HepG2 (cell line): ENCODE data around the gene MPZL3. TPM values are rescaled to one million over a fixed set of nuclear protein-coding genes. Genes with fewer than 3 reads are reported as not detected.

Experiments used
- CBFB ChIP-seq: sonication (generic); formaldehyde crosslinking; IDR thresholded peaks from 2 replicates; pipeline ENCODE4 v1.4.0; 2020; ENCODE audit warnings: missing genetic modification reagents
- CREB1 ChIP-seq, 2 experiments: fragments of 450-650 bp in 1 of 2; IDR thresholded peaks; 2 replicates each; pipeline ENCODE4 v1.6.1; 2016 to 2017; ENCODE audit warnings: control low read depth in 1 of 2, mild to moderate bottlenecking in 1 of 2, missing compliant biosample characterization in 1 of 2, missing genetic modification characterization in 1 of 2
- GABPA ChIP-seq, 2 experiments: IDR thresholded peaks; 2 replicates each; pipeline ENCODE4 v1.6.1; 2011 to 2016; ENCODE audit warnings: low read depth in 2 of 2, low read length in 1 of 2, missing biosample characterization in 1 of 2, missing genetic modification characterization in 1 of 2
- IRF2 ChIP-seq: IDR thresholded peaks from 2 replicates; pipeline ENCODE4 v1.6.1; 2018; ENCODE audit warnings: missing genetic modification reagents, missing compliant biosample characterization
- KLF13 ChIP-seq: sonication (generic); formaldehyde crosslinking; IDR thresholded peaks from 2 replicates; pipeline ENCODE4 v1.4.0; 2020; ENCODE audit warnings: mild to moderate bottlenecking, missing genetic modification reagents
- MIER2 ChIP-seq: IDR thresholded peaks from 2 replicates; pipeline ENCODE4 v1.6.1; 2016; ENCODE audit warnings: missing biosample characterization, missing genetic modification reagents
- MLLT10 ChIP-seq: sonication (generic); formaldehyde crosslinking; IDR thresholded peaks from 2 replicates; pipeline ENCODE4 v1.4.0; 2020; ENCODE audit warnings: missing genetic modification reagents
- MLX ChIP-seq: IDR thresholded peaks from 2 replicates; pipeline ENCODE4 v1.6.1; 2016
- MTF2 ChIP-seq: sonication (generic); formaldehyde crosslinking; IDR thresholded peaks from 2 replicates; pipeline ENCODE4 v1.5.0; 2020; ENCODE audit warnings: missing genetic modification reagents, borderline replicate concordance
- NFRKB ChIP-seq: fragments of 450-650 bp; IDR thresholded peaks from 2 replicates; pipeline ENCODE4 v1.6.1; 2017
- NFYB ChIP-seq: sonication (generic); formaldehyde crosslinking; IDR thresholded peaks from 2 replicates; pipeline ENCODE4 v1.4.0; 2020; ENCODE audit warnings: missing genetic modification reagents
- NR2F6 ChIP-seq, 2 experiments: IDR thresholded peaks; 2 replicates each; pipeline ENCODE4 v1.6.1; 2016; ENCODE audit warnings: antibody characterized with exemption in 1 of 2, mild to moderate bottlenecking in 1 of 2
- RAD21 ChIP-seq: fragments of 450-650 bp; formaldehyde crosslinking; IDR thresholded peaks from 2 replicates; pipeline ENCODE4 v1.5.0; 2020; ENCODE audit warnings: mild to moderate bottlenecking
- RAD51 ChIP-seq: fragments of 450-650 bp; IDR thresholded peaks from 2 replicates; pipeline ENCODE4 v1.6.1; 2016; ENCODE audit warnings: borderline replicate concordance
- SMARCC2 ChIP-seq: fragments of 450-650 bp; IDR thresholded peaks from 2 replicates; pipeline ENCODE4 v1.6.1; 2017; ENCODE audit warnings: antibody characterized with exemption, mild to moderate bottlenecking
- SNRNP70 ChIP-seq: fragments of 200-400 bp; formaldehyde crosslinking; IDR thresholded peaks from 2 replicates; pipeline ENCODE4 v1.6.1; 2017; ENCODE audit warnings: mild to moderate bottlenecking, low read depth, low read length, moderate library complexity
- THAP8 ChIP-seq: sonication (generic); formaldehyde crosslinking; IDR thresholded peaks from 2 replicates; pipeline ENCODE4 v1.5.1; 2020; ENCODE audit warnings: missing genetic modification reagents, mild to moderate bottlenecking, borderline replicate concordance
- ZFP41 ChIP-seq: sonication (generic); formaldehyde crosslinking; IDR thresholded peaks from 2 replicates; pipeline ENCODE4 v1.4.0; 2020; ENCODE audit warnings: mild to moderate bottlenecking, missing genetic modification reagents, borderline replicate concordance
- ZGPAT ChIP-seq: IDR thresholded peaks from 2 replicates; pipeline ENCODE4 v1.6.1; 2016; ENCODE audit warnings: mild to moderate bottlenecking
- ZMYM4 ChIP-seq: sonication (generic); formaldehyde crosslinking; IDR thresholded peaks from 2 replicates; pipeline ENCODE4 v1.8.1; 2023; ENCODE audit warnings: mild to moderate bottlenecking, missing genetic modification reagents
- ZNF367 ChIP-seq: sonication (generic); formaldehyde crosslinking; IDR thresholded peaks from 2 replicates; pipeline ENCODE4 v1.4.0; 2020; ENCODE audit warnings: missing genetic modification reagents, borderline replicate concordance
- ZNF501 ChIP-seq: sonication (generic); formaldehyde crosslinking; IDR thresholded peaks from 2 replicates; pipeline ENCODE4 v1.5.1; 2020; ENCODE audit warnings: mild to moderate bottlenecking, moderate library complexity, missing genetic modification reagents
- ZNF512B ChIP-seq: sonication (generic); formaldehyde crosslinking; IDR thresholded peaks from 2 replicates; pipeline ENCODE4 v1.5.1; 2020; ENCODE audit warnings: missing genetic modification reagents, mild to moderate bottlenecking, borderline replicate concordance
- ZNF747 ChIP-seq: sonication (generic); formaldehyde crosslinking; IDR thresholded peaks from 2 replicates; pipeline ENCODE4 v1.8.1; 2023; ENCODE audit warnings: missing genetic modification reagents, mild to moderate bottlenecking, borderline replicate concordance
- ZSCAN21 ChIP-seq: sonication (generic); formaldehyde crosslinking; IDR thresholded peaks from 2 replicates; pipeline ENCODE4 v1.8.0; 2022; ENCODE audit warnings: mild to moderate bottlenecking, missing genetic modification reagents, moderate library complexity, borderline replicate concordance
- polyA plus RNA-seq, 8 experiments: library from polyadenylated mRNA; depleted of rRNA in 3 of 8; stranded (reverse) in 7 of 8; unstranded in 1 of 8; fragments of >200 nt; fragmentation: Illumina TruSeq in 4 of 8; extraction: Trizol in 4 of 8; gene quantifications; 2 replicates each; pipeline versions ENCODE4 v1.2.1 to v1.2.3, GENCODE V29; 2011 to 2016; ENCODE audit warnings: low read depth in 4 of 8, missing spikeins in 1 of 8, mixed read lengths in 1 of 8; ENCODE audit not compliant: insufficient read depth in 1 of 8
- total RNA-seq, 5 experiments: library from RNA; depleted of rRNA; stranded (reverse); fragments of >200 nt; fragmentation: Illumina TruSeq; extraction: Trizol; gene quantifications; 2 replicates each; pipeline ENCODE4 v1.2.3, GENCODE V29; 2016; ENCODE audit warnings: low read depth in 1 of 5

Gene MPZL3
- total and polyA plus RNA-seq, 2 of the 13 experiments (the other 11 are each of a cell fraction or from before 2014, with no cell fraction given) = 5.3 to 9.3 TPM

- TF ChIP-seq CBFB (CRISPR knock-in tag) = no peak
- peak; percentile 68; the same call in 1 of the 2 replicates for TF ChIP-seq MTF2 (CRISPR knock-in tag)
- no peak for TF ChIP-seq NFRKB
- 0 out of 2 replicates have a peak, but pooled peaks have one; percentile 40 for TF ChIP-seq RAD21
- no peak for TF ChIP-seq ZNF512B (CRISPR knock-in tag)
- TF ChIP-seq GABPA (IDR thresholded peaks at IDR 0.05; ENCODE audit: low read depth, low read length) = peak; percentile 90
- TF ChIP-seq GABPA (CRISPR knock-in tag; IDR thresholded peaks at IDR 0.05; ENCODE audit: low read depth) = peak; percentile 99
- TF ChIP-seq NFYB (CRISPR knock-in tag) = no peak
- no peak for TF ChIP-seq SMARCC2
- TF ChIP-seq ZNF367 (CRISPR knock-in tag) = no peak
- TF ChIP-seq MLLT10 (CRISPR knock-in tag) = no peak
- TF ChIP-seq ZNF501 (CRISPR knock-in tag) = peak; percentile 72
- 0 out of 2 replicates have a peak, but pooled peaks have one; percentile 29 for TF ChIP-seq IRF2 (CRISPR knock-in tag)
- TF ChIP-seq ZGPAT (CRISPR knock-in tag) = peak; percentile 57
- no peak for TF ChIP-seq THAP8 (CRISPR knock-in tag)
- peak; percentile 51; the same call in 1 of the 2 replicates for TF ChIP-seq ZSCAN21 (CRISPR knock-in tag)
- no peak for TF ChIP-seq MLX (CRISPR knock-in tag)
- peak; percentile 99 for TF ChIP-seq CREB1 (IDR thresholded peaks at IDR 0.05)
- peak; percentile 99 for TF ChIP-seq CREB1 (CRISPR knock-in tag; IDR thresholded peaks at IDR 0.05)
- no peak for TF ChIP-seq SNRNP70
- peak; percentile 91 for TF ChIP-seq ZMYM4 (CRISPR knock-in tag)
- 0 out of 2 replicates have a peak, but pooled peaks have one; percentile 79 for TF ChIP-seq ZFP41 (CRISPR knock-in tag)
- no peak for TF ChIP-seq NR2F6 (IDR thresholded peaks at IDR 0.05)
- TF ChIP-seq NR2F6 (CRISPR knock-in tag; IDR thresholded peaks at IDR 0.05) = no peak
- no peak for TF ChIP-seq RAD51
- peak; percentile 23; the same call in 1 of the 2 replicates for TF ChIP-seq MIER2
- TF ChIP-seq ZNF747 = no peak
- TF ChIP-seq KLF13 (CRISPR knock-in tag) = no peak
Observed at GRCh38 chr11:118251858-118252652, at the start of gene MPZL3 (continued).
